Heart right ventricle (tissue), 16 donors: ENCODE measurements around the gene SNRNP35. TPM values are rescaled to one million over a fixed set of nuclear protein-coding genes. Genes with fewer than 3 reads are reported as not detected.
A peak's percentile ranks its signal among the peaks of the same experiment; 100 is the strongest.

Experiments
- ATAC-seq, 8 donors: fragments of 200-7000 bp; cut with Tn5 transposase; one replicate each; pipeline ENCODE4 v1.9.1; 2020; ENCODE audit warnings: mild to moderate bottlenecking in 8 of 8, moderate library complexity in 8 of 8, moderate number of reproducible peaks in 1 of 8
- DNase-seq, 2 donors: peaks; one replicate each; pipeline ENCODE4 v3.0.0-alpha.2; 2020
- H3K27ac ChIP-seq, 10 donors: fragments of 200-600 bp; sonication (generic) in 2 of 10; one replicate each; pipeline versions ENCODE4 v1.5.0 to v1.8.0; 2020 to 2022; ENCODE audit warnings: mild to moderate bottlenecking in 3 of 10
- H3K27me3 ChIP-seq, 7 donors: fragments of 200-600 bp; one replicate each; pipeline ENCODE4 v1.8.0; 2021 to 2022; ENCODE audit warnings: mild to moderate bottlenecking in 2 of 7
- H3K36me3 ChIP-seq, 9 donors: fragments of 200-600 bp; sonication (generic) in 1 of 9; one replicate each; pipeline versions ENCODE4 v1.5.0 to v1.8.0; 2020 to 2022; ENCODE audit warnings: mild to moderate bottlenecking in 2 of 9
- H3K4me1 ChIP-seq, 9 donors: fragments of 200-600 bp; sonication (generic) in 1 of 9; one replicate each; pipeline versions ENCODE4 v1.5.0 to v1.8.0; 2020 to 2022; ENCODE audit warnings: mild to moderate bottlenecking in 4 of 9
- H3K4me3 ChIP-seq, 10 donors: fragments of 200-600 bp; sonication (generic) in 2 of 10; one replicate each; pipeline versions ENCODE4 v1.5.0 to v1.8.0; 2020 to 2022; ENCODE audit warnings: mild to moderate bottlenecking in 7 of 10, moderate library complexity in 2 of 10
- H3K9me3 ChIP-seq, 11 donors: fragments of 200-600 bp in 10 of 11; sonication (generic) in 2 of 11; one replicate each; pipeline versions ENCODE4 v1.5.0 to v1.8.0; 2013 to 2022; ENCODE audit warnings: mild to moderate bottlenecking in 2 of 11, control low read depth in 1 of 11, moderate library complexity in 1 of 11
- WGBS, 2 donors: extraction: QIAGEN DNeasy Blood & Tissue Kit; methylation state at CpG; one replicate each; pipeline ENCODE4 v1.1.7; 2013; ENCODE audit warnings: inconsistent platforms in 1 of 2; 5-methylcytosine and 5-hydroxymethylcytosine counted together
- intact Hi-C, 10 donors: fragments of 100-400 bp; cut with DNase I; formaldehyde crosslinking; loops; one replicate each; pipeline versions ENCODE4 v1.11.1 to v1.14.2; 2022
- polyA plus RNA-seq, 2 donors: library from polyadenylated mRNA; stranded (reverse); fragments of 200-250 nt; gene quantifications; one replicate each; pipeline ENCODE4 v1.2.3, GENCODE V29; 2013
- total RNA-seq, 10 donors: library from RNA; stranded (reverse); fragmentation: NEBNext Ultra II Directional in 3 of 10; extraction: Animal tissue kit (Norgen Biotek cat#: 25700) in 3 of 10; gene quantifications; one replicate each; pipeline versions ENCODE4 v1.2.1 to v1.2.4, GENCODE V29; 2021 to 2023
- TF ChIP-seq, protein P1 (sequence below), 9 donors: fragments of 200-600 bp; sonication (generic) in 2 of 9; IDR thresholded peaks; one replicate each; pipeline versions ENCODE4 v1.5.0 to v1.8.0; 2021 to 2022; ENCODE audit warnings: antibody characterized with exemption in 9 of 9, mild to moderate bottlenecking in 5 of 9, moderate library complexity in 1 of 9
- donor health status: Arrhythmogenic right ventricular cardiomyopathy.
- donor health status: ischemic (EF 13 %, LVEDD 7.1; RV severe dilation, severe dysfunction).
- donor health status: healthy with polysubstance abuse.
- donor health status: DM: no; HTN: yes; CAD: no.
- donor health status: DM: no; HTN: no; CAD: no.
- donor health status: ischemic (EF 25% LVEDD 6.9; RV normal size, moderate dysfunction).
- donor health status: ischemic (EF 25% LVEDD 5.7; RV mildly dilated, moderate dysfunction).
- donor health status: healthy.
- donor health status: DM: yes; HTN: yes; CAD: no.
- donor health status: Ischemic cardiomyopathy.
- donor health status: ischemic (EF 35%, LVEDD 5.7; RV mildly dilated, moderate dysfunction).
- donor health status: nonischemic (EF 11% LVEDD 7.7; RV severe dilation, severe dysfunction).
- donor health status: DM: yes; HTN: yes; CAD: no.
- donor health status: PGD.
- donor health status: ischemic (EF 29% LVEDD 5.4; RV normal size, mild dysfunction).
- donor health status: nonischemic (EF 23%, LVEDD 6.1; RV moderate dilation, normal function).

SNRNP35 gene
- total and polyA plus RNA-seq, 12 donors, result 18.0 to 117 (median 20.5) TPM

GRCh38 chr12:123472438-123472849, 14.5 kb downstream of the SNRNP35 start:
- Histone ChIP-seq H3K27ac (peak overlapping the region in 6 of 10 donors; percentile 4 to 91 (median 64)), H3K36me3 (peaks cover 0 to 86% (median 15%) of the 10 kb centered on the region in 9 donors), H3K9me3 (no peaks in the 10 kb centered on the region), H3K4me3 (no peak overlapping the region), H3K27me3 (no peaks in the 10 kb centered on the region), H3K4me1 (peaks cover 3 to 51% (median 24%) of the 10 kb centered on the region in 9 donors)
- no peak for DNase-seq
- 74 to 78% methylated on average over 12 of the region's 12 CpGs for WGBS, 2 donors
- intact Hi-C loops, result loop anchor here in 3 of 10 donors (5.0 kb wide), 2 partner anchors 45 to 60 kb away; partner anchors contain the start of gene RILPL1 (in 2 of the 3)
- peak in 1 of 8 donors; percentile 28 for ATAC-seq
- TF ChIP-seq, protein P1, sequence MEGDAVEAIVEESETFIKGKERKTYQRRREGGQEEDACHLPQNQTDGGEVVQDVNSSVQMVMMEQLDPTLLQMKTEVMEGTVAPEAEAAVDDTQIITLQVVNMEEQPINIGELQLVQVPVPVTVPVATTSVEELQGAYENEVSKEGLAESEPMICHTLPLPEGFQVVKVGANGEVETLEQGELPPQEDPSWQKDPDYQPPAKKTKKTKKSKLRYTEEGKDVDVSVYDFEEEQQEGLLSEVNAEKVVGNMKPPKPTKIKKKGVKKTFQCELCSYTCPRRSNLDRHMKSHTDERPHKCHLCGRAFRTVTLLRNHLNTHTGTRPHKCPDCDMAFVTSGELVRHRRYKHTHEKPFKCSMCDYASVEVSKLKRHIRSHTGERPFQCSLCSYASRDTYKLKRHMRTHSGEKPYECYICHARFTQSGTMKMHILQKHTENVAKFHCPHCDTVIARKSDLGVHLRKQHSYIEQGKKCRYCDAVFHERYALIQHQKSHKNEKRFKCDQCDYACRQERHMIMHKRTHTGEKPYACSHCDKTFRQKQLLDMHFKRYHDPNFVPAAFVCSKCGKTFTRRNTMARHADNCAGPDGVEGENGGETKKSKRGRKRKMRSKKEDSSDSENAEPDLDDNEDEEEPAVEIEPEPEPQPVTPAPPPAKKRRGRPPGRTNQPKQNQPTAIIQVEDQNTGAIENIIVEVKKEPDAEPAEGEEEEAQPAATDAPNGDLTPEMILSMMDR (IDR thresholded peaks at IDR 0.05), result no peak

GRCh38 chr12:123474485-123475245, 16.7 kb downstream of the SNRNP35 start:
- peak in 1 of 2 donors; percentile 35 for DNase-seq
- TF ChIP-seq, protein P1 (IDR thresholded peaks at IDR 0.05), result peak in 1 of 9 donors; percentile 9
- Histone ChIP-seq H3K9me3 (no peaks in the 10 kb centered on the region), H3K27ac (peak overlapping the region; percentile 71 to 91 (median 85)), H3K27me3 (no peaks in the 10 kb centered on the region), H3K4me3 (peak overlapping the region in 3 of 10 donors; percentile 7 to 22 (median 15)), H3K4me1 (peaks cover 5 to 61% (median 31%) of the 10 kb centered on the region in 9 donors), H3K36me3 (peaks cover 0 to 92% (median 15%) of the 10 kb centered on the region in 9 donors)
- WGBS, 2 donors, result 45 to 61% methylated on average over 13 of the region's 13 CpGs
- peak in 7 of 8 donors; percentile 29 to 66 (median 38) for ATAC-seq
- intact Hi-C loops, result loop anchor here in 5 of 10 donors (5.0 kb wide), 2 partner anchors 43 to 58 kb away; partner anchors contain the start of gene RILPL1 (in 5 of the 5)

GRCh38 chr12:123475246-123475703, 17.3 kb downstream of the SNRNP35 start:
- Histone ChIP-seq H3K9me3 (no peaks in the 10 kb centered on the region), H3K36me3 (peaks cover 0 to 92% (median 15%) of the 10 kb centered on the region in 9 donors), H3K4me3 (peak overlapping the region in 3 of 10 donors; percentile 7 to 22 (median 15)), H3K27ac (peak overlapping the region; percentile 71 to 91 (median 85)), H3K4me1 (peaks cover 5 to 67% (median 32%) of the 10 kb centered on the region in 9 donors), H3K27me3 (no peaks in the 10 kb centered on the region)
- 57 to 68% methylated on average over 15 of the region's 15 CpGs for WGBS, 2 donors
- intact Hi-C loops, result loop anchor here in 3 of 10 donors (5.0 kb wide), 1 partner anchor 57 kb away; the partner anchor contains the start of gene RILPL1 (in 3 of the 3)
- TF ChIP-seq, protein P1 (IDR thresholded peaks at IDR 0.05), result no peak
- ATAC-seq (no peak), DNase-seq (no peak)

- Histone ChIP-seq H3K27ac (peak overlapping the region; percentile 75 to 94 (median 90)), H3K4me3 (no peak overlapping the region), H3K36me3 (peaks cover 0 to 92% (median 6%) of the 10 kb centered on the region in 9 donors), H3K27me3 (no peaks in the 10 kb centered on the region), H3K4me1 (peaks cover 5 to 54% (median 24%) of the 10 kb centered on the region in 9 donors), H3K9me3 (no peaks in the 10 kb centered on the region)
- no peak for DNase-seq
- intact Hi-C loops, result loop anchor here in 4 of 10 donors (2.0 to 5.0 kb wide), 2 partner anchors 41 to 54 kb away; partner anchors contain the start of gene RILPL1 (in 3 of the 4)
- 85 to 89% methylated on average over 11 of the region's 11 CpGs for WGBS, 2 donors
- ATAC-seq, result no peak
- TF ChIP-seq, protein P1 (IDR thresholded peaks at IDR 0.05), result no peak
These were observed 20.1 kb downstream of the SNRNP35 start for GRCh38 chr12:123478069-123478468.
